HepG2 (cell line): ENCODE results near the gene DENND11. TPM values are rescaled to one million over a fixed set of nuclear protein-coding genes. Genes with fewer than 3 reads are reported as not detected.
A peak's percentile ranks its signal among the peaks of the same experiment; 100 is the strongest.

Source experiments
- BORCS8-MEF2B ChIP-seq: sonication (generic); formaldehyde crosslinking; IDR thresholded peaks from 2 replicates; pipeline ENCODE4 v1.8.0; 2022; ENCODE audit warnings: mild to moderate bottlenecking, missing genetic modification reagents
- CEBPB ChIP-seq: IDR thresholded peaks from 2 replicates; pipeline ENCODE4 v1.6.1; 2011; ENCODE audit warnings: low read depth, low read length, improper control_type of control experiment, borderline replicate concordance
- DPF2 ChIP-seq: sonication (generic); formaldehyde crosslinking; IDR thresholded peaks from 2 replicates; pipeline ENCODE4 v1.4.0; 2020; ENCODE audit warnings: mild to moderate bottlenecking, low read depth, missing genetic modification reagents, borderline replicate concordance
- IRF2 ChIP-seq: IDR thresholded peaks from 2 replicates; pipeline ENCODE4 v1.6.1; 2018; ENCODE audit warnings: missing genetic modification reagents, missing compliant biosample characterization
- MBNL3 ChIP-seq: fragments of 250-450 bp; sonication (Bioruptor Pico); conservative IDR thresholded peaks from 2 replicates; pipeline ENCODE4 v1.8.0; 2022; ENCODE audit warnings: mild to moderate bottlenecking, inconsistent platforms
- PHB2 ChIP-seq: fragments of 450-650 bp; IDR thresholded peaks from 2 replicates; pipeline ENCODE4 v1.6.1; 2018; ENCODE audit not compliant: partially characterized antibody
- PLRG1 ChIP-seq: fragments of 450-650 bp; conservative IDR thresholded peaks from 2 replicates; pipeline ENCODE4 v1.6.1; 2016
- ZFP36L2 ChIP-seq: sonication (generic); formaldehyde crosslinking; IDR thresholded peaks from 2 replicates; pipeline ENCODE4 v1.4.0; 2020; ENCODE audit warnings: missing genetic modification reagents
- ZNF24 ChIP-seq: fragments of 450-650 bp; IDR thresholded peaks from 2 replicates; pipeline ENCODE4 v1.6.1; 2017; ENCODE audit warnings: antibody characterized with exemption, mild to moderate bottlenecking
- ZNF607 ChIP-seq: sonication (generic); formaldehyde crosslinking; IDR thresholded peaks from 2 replicates; pipeline ENCODE4 v1.5.1; 2020; ENCODE audit warnings: missing genetic modification reagents, mild to moderate bottlenecking, borderline replicate concordance
- ZNF660 ChIP-seq: sonication (generic); formaldehyde crosslinking; IDR thresholded peaks from 2 replicates; pipeline ENCODE4 v1.5.1; 2020; ENCODE audit warnings: mild to moderate bottlenecking, low read depth, missing genetic modification reagents, borderline replicate concordance
- ZNF670 ChIP-seq: sonication (generic); formaldehyde crosslinking; IDR thresholded peaks from 2 replicates; pipeline ENCODE4 v1.8.0; 2022; ENCODE audit warnings: mild to moderate bottlenecking, missing genetic modification reagents, borderline replicate concordance
- ZSCAN20 ChIP-seq: sonication (generic); formaldehyde crosslinking; IDR thresholded peaks from 2 replicates; pipeline ENCODE4 v1.4.0; 2020; ENCODE audit warnings: missing genetic modification reagents, mild to moderate bottlenecking, borderline replicate concordance
- polyA plus RNA-seq, 8 experiments: library from polyadenylated mRNA; depleted of rRNA in 3 of 8; stranded (reverse) in 7 of 8; unstranded in 1 of 8; fragments of >200 nt; fragmentation: Illumina TruSeq in 4 of 8; extraction: Trizol in 4 of 8; gene quantifications; 2 replicates each; pipeline versions ENCODE4 v1.2.1 to v1.2.3, GENCODE V29; 2011 to 2016; ENCODE audit warnings: low read depth in 4 of 8, missing spikeins in 1 of 8, mixed read lengths in 1 of 8; ENCODE audit not compliant: insufficient read depth in 1 of 8
- total RNA-seq, 5 experiments: library from RNA; depleted of rRNA; stranded (reverse); fragments of >200 nt; fragmentation: Illumina TruSeq; extraction: Trizol; gene quantifications; 2 replicates each; pipeline ENCODE4 v1.2.3, GENCODE V29; 2016; ENCODE audit warnings: low read depth in 1 of 5
- TF ChIP-seq, protein P1 (sequence below): sonication (generic); formaldehyde crosslinking; IDR thresholded peaks from 2 replicates; pipeline ENCODE4 v1.5.1; 2020; ENCODE audit warnings: missing genetic modification reagents, mild to moderate bottlenecking, borderline replicate concordance
- TF ChIP-seq, protein P2 (sequence below): sonication (generic); formaldehyde crosslinking; IDR thresholded peaks from 2 replicates; pipeline ENCODE4 v1.4.0; 2020; ENCODE audit warnings: missing genetic modification reagents
- TF ChIP-seq, protein P3 (sequence below): sonication (generic); formaldehyde crosslinking; IDR thresholded peaks from 2 replicates; pipeline ENCODE4 v1.4.0; 2020; ENCODE audit warnings: mild to moderate bottlenecking, missing genetic modification reagents
- TF ChIP-seq, protein P4 (sequence below): sonication (generic); formaldehyde crosslinking; conservative IDR thresholded peaks from 2 replicates; pipeline ENCODE4 v1.8.0; 2022; ENCODE audit warnings: mild to moderate bottlenecking, moderate library complexity, missing genetic modification reagents

The DENND11 gene
- total and polyA plus RNA-seq, 2 of the 13 experiments (the other 11 are each of a cell fraction or from before 2014, with no cell fraction given) = 7.1 to 10.5 TPM

DNA sequence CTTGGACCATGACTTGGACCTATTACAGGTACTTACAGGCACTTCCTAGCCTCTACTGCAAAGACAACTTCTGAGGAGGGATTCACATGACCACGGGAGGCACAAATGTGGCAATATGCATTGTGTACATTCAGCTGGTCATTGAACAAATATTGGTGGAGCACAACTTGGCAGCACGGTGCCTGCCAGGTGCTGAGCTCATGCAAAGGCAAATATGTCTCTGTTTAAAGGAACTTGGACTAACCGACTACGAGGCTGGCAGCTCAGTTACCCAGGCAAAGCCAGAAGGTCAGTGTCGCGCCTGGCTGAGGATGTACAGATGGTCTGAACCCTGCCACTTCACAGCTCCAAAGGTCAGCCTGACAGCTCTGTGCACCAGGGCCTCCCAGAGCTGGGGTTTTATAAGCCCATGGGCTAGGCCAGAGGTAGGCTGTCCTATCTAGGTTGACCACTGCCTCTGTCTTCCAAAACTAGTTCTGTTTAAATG lies 6.1 kb downstream of the DENND11 start (continued):
- TF ChIP-seq DPF2 (CRISPR knock-in tag) (peak; percentile 44; the same call in 1 of the 2 replicates), PHB2 (no peak), ZNF607 (CRISPR knock-in tag) (no peak), BORCS8-MEF2B (CRISPR knock-in tag) (no peak), ZFP36L2 (CRISPR knock-in tag) (no peak), MBNL3 (CRISPR knock-in tag) (no peak), PLRG1 (no peak), ZNF24 (no peak), ZNF660 (CRISPR knock-in tag) (no peak), CEBPB (peak; percentile 89), ZNF670 (CRISPR knock-in tag) (peak; percentile 67; the same call in 1 of the 2 replicates), ZSCAN20 (CRISPR knock-in tag) (no peak), IRF2 (CRISPR knock-in tag) (0 out of 2 replicates have a peak, but pooled peaks have one; percentile 16)
- TF ChIP-seq, protein P1, sequence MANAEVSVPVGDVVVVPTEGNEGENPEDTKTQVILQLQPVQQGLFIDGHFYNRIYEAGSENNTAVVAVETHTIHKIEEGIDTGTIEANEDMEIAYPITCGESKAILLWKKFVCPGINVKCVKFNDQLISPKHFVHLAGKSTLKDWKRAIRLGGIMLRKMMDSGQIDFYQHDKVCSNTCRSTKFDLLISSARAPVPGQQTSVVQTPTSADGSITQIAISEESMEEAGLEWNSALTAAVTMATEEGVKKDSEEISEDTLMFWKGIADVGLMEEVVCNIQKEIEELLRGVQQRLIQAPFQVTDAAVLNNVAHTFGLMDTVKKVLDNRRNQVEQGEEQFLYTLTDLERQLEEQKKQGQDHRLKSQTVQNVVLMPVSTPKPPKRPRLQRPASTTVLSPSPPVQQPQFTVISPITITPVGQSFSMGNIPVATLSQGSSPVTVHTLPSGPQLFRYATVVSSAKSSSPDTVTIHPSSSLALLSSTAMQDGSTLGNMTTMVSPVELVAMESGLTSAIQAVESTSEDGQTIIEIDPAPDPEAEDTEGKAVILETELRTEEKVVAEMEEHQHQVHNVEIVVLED (CRISPR knock-in tag) = no peak
- TF ChIP-seq, protein P2, sequence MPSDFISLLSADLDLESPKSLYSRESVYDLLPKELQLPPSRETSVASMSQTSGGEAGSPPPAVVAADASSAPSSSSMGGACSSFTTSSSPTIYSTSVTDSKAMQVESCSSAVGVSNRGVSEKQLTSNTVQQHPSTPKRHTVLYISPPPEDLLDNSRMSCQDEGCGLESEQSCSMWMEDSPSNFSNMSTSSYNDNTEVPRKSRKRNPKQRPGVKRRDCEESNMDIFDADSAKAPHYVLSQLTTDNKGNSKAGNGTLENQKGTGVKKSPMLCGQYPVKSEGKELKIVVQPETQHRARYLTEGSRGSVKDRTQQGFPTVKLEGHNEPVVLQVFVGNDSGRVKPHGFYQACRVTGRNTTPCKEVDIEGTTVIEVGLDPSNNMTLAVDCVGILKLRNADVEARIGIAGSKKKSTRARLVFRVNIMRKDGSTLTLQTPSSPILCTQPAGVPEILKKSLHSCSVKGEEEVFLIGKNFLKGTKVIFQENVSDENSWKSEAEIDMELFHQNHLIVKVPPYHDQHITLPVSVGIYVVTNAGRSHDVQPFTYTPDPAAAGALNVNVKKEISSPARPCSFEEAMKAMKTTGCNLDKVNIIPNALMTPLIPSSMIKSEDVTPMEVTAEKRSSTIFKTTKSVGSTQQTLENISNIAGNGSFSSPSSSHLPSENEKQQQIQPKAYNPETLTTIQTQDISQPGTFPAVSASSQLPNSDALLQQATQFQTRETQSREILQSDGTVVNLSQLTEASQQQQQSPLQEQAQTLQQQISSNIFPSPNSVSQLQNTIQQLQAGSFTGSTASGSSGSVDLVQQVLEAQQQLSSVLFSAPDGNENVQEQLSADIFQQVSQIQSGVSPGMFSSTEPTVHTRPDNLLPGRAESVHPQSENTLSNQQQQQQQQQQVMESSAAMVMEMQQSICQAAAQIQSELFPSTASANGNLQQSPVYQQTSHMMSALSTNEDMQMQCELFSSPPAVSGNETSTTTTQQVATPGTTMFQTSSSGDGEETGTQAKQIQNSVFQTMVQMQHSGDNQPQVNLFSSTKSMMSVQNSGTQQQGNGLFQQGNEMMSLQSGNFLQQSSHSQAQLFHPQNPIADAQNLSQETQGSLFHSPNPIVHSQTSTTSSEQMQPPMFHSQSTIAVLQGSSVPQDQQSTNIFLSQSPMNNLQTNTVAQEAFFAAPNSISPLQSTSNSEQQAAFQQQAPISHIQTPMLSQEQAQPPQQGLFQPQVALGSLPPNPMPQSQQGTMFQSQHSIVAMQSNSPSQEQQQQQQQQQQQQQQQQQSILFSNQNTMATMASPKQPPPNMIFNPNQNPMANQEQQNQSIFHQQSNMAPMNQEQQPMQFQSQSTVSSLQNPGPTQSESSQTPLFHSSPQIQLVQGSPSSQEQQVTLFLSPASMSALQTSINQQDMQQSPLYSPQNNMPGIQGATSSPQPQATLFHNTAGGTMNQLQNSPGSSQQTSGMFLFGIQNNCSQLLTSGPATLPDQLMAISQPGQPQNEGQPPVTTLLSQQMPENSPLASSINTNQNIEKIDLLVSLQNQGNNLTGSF = no peak
- TF ChIP-seq, protein P3, sequence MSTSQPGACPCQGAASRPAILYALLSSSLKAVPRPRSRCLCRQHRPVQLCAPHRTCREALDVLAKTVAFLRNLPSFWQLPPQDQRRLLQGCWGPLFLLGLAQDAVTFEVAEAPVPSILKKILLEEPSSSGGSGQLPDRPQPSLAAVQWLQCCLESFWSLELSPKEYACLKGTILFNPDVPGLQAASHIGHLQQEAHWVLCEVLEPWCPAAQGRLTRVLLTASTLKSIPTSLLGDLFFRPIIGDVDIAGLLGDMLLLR (CRISPR knock-in tag) = peak; percentile 60; the same call in 1 of the 2 replicates
- TF ChIP-seq, protein P4, sequence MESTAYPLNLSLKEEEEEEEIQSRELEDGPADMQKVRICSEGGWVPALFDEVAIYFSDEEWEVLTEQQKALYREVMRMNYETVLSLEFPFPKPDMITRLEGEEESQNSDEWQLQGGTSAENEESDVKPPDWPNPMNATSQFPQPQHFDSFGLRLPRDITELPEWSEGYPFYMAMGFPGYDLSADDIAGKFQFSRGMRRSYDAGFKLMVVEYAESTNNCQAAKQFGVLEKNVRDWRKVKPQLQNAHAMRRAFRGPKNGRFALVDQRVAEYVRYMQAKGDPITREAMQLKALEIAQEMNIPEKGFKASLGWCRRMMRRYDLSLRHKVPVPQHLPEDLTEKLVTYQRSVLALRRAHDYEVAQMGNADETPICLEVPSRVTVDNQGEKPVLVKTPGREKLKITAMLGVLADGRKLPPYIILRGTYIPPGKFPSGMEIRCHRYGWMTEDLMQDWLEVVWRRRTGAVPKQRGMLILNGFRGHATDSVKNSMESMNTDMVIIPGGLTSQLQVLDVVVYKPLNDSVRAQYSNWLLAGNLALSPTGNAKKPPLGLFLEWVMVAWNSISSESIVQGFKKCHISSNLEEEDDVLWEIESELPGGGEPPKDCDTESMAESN (CRISPR knock-in tag) = no peak
